GM23338 (cell line): ENCODE results near the gene GRAMD4. TPM values are rescaled to one million over a fixed set of nuclear protein-coding genes. Genes with fewer than 3 reads are reported as not detected.

Experiments used
- ATAC-seq: fragments of 200-7000 bp; cut with Tn5 transposase; 3 replicates; pipeline ENCODE4 v1.9.1; 2020
- DNase-seq: peaks from one replicate; pipeline ENCODE4 v3.0.0-alpha.2; 2015; ENCODE audit warnings: low spot score
- H2AFZ ChIP-seq: fragments of 200-600 bp; sonication (generic); 2 replicates; pipeline ENCODE4 v1.8.0; 2016; ENCODE audit warnings: antibody characterized with exemption, mild to moderate bottlenecking, moderate library complexity
- H3F3A ChIP-seq: fragments of 200-600 bp; sonication (generic); replicated peaks from 2 replicates; pipeline ENCODE4 v1.8.0; 2017; ENCODE audit warnings: antibody characterized with exemption, mixed run types, low read depth
- H3K27ac ChIP-seq: fragments of 200-600 bp; sonication (generic); 2 replicates; pipeline ENCODE4 v1.6.1; 2016; ENCODE audit warnings: low read depth
- H3K27me3 ChIP-seq: fragments of 200-600 bp; sonication (generic); 2 replicates; pipeline ENCODE4 v1.8.0; 2016; ENCODE audit warnings: mild to moderate bottlenecking, mixed run types, moderate library complexity; ENCODE audit not compliant: insufficient read depth
- H3K36me3 ChIP-seq: fragments of 200-600 bp; sonication (generic); 2 replicates; pipeline ENCODE4 v1.8.0; 2016; ENCODE audit warnings: mild to moderate bottlenecking; ENCODE audit not compliant: insufficient read depth
- H3K4me1 ChIP-seq: fragments of 200-600 bp; sonication (generic); 2 replicates; pipeline ENCODE4 v1.8.0; 2016; ENCODE audit warnings: mild to moderate bottlenecking, moderate library complexity; ENCODE audit not compliant: insufficient read depth
- H3K4me2 ChIP-seq: fragments of 200-600 bp; sonication (generic); 2 replicates; pipeline ENCODE4 v1.7.1; 2017; ENCODE audit warnings: mixed run types
- H3K4me3 ChIP-seq: fragments of 200-600 bp; sonication (generic); 2 replicates; pipeline ENCODE4 v1.6.1; 2016; ENCODE audit warnings: mixed run types
- H3K79me2 ChIP-seq: fragments of 200-600 bp; sonication (generic); replicated peaks from 2 replicates; pipeline ENCODE4 v1.8.0; 2017; ENCODE audit warnings: mild to moderate bottlenecking; ENCODE audit not compliant: insufficient read depth
- H3K9me2 ChIP-seq: fragments of 200-600 bp; sonication (generic); 2 replicates; pipeline ENCODE4 v1.8.0; 2017; ENCODE audit not compliant: insufficient read depth
- H4K20me1 ChIP-seq: fragments of 200-600 bp; sonication (generic); replicated peaks from 2 replicates; pipeline ENCODE4 v1.8.0; 2017; ENCODE audit warnings: mild to moderate bottlenecking; ENCODE audit not compliant: insufficient read depth
- H3K27ac Mint-ChIP-seq: 2 replicates; pipeline ENCODE4 v1.8.0; 2020; ENCODE audit warnings: inconsistent platforms, mild to moderate bottlenecking, moderate library complexity, mixed read lengths
- H3K27me3 Mint-ChIP-seq: 3 replicates; pipeline ENCODE4 v1.8.0; 2022; ENCODE audit warnings: low read depth, mild to moderate bottlenecking, moderate library complexity, mixed read lengths, inconsistent platforms; ENCODE audit not compliant: insufficient read depth, poor library complexity
- H3K36me3 Mint-ChIP-seq: 3 replicates; pipeline ENCODE4 v1.8.0; 2021; ENCODE audit warnings: low read depth, mild to moderate bottlenecking, inconsistent platforms, moderate library complexity, mixed read lengths
- H3K4me1 Mint-ChIP-seq: 3 replicates; pipeline ENCODE4 v1.8.0; 2020; ENCODE audit warnings: mild to moderate bottlenecking, inconsistent platforms, mixed read lengths
- H3K4me3 Mint-ChIP-seq: 3 replicates; pipeline ENCODE4 v1.8.0; 2021; ENCODE audit warnings: moderate library complexity, mild to moderate bottlenecking, inconsistent platforms, mixed read lengths
- H3K9me3 Mint-ChIP-seq: 3 replicates; pipeline ENCODE4 v1.8.0; 2020; ENCODE audit warnings: moderate library complexity, mild to moderate bottlenecking, inconsistent platforms, mixed read lengths
- CREB1 ChIP-seq: fragments of 250-450 bp; sonication (Bioruptor Pico); IDR thresholded peaks from 2 replicates; pipeline ENCODE4 v1.5.0; 2020; ENCODE audit warnings: low read depth, mild to moderate bottlenecking, moderate library complexity
- CTCF ChIP-seq, 2 experiments: fragments of 200-600 bp in 1 of 2; sonication (generic) in 1 of 2; conservative IDR thresholded peaks; 2 replicates each; pipeline versions ENCODE4 v1.5.1 to v1.6.1; 2016 to 2017; ENCODE audit warnings: antibody characterized with exemption in 2 of 2, low read depth in 2 of 2, mild to moderate bottlenecking in 2 of 2, moderate library complexity in 1 of 2
- EZH2 ChIP-seq: fragments of 200-600 bp; sonication (generic); IDR thresholded peaks from one replicate; pipeline ENCODE4 v1.8.0; 2017; ENCODE audit warnings: antibody characterized with exemption, mild to moderate bottlenecking, low read depth; ENCODE audit not compliant: unreplicated experiment
- EZH2phosphoT487 ChIP-seq: fragments of 200-600 bp; sonication (generic); IDR thresholded peaks from one replicate; pipeline ENCODE4 v1.8.1; 2018; ENCODE audit warnings: antibody characterized with exemption; ENCODE audit not compliant: unreplicated experiment
- JUNB ChIP-seq: IDR thresholded peaks from one replicate; pipeline ENCODE4 v1.6.1; 2016; ENCODE audit warnings: antibody characterized with exemption; ENCODE audit not compliant: unreplicated experiment
- NANOG ChIP-seq: IDR thresholded peaks from 2 replicates; pipeline ENCODE4 v1.6.1; 2016; ENCODE audit warnings: antibody characterized with exemption, borderline replicate concordance
- POLR2AphosphoS5 ChIP-seq: IDR thresholded peaks from 2 replicates; pipeline ENCODE4 v1.6.1; 2016; ENCODE audit warnings: antibody characterized with exemption, low read depth
- REST ChIP-seq: IDR thresholded peaks from one replicate; pipeline ENCODE4 v1.6.1; 2018; ENCODE audit warnings: antibody characterized with exemption; ENCODE audit not compliant: unreplicated experiment
- STAT1 ChIP-seq: IDR thresholded peaks from one replicate; pipeline ENCODE4 v1.6.1; 2016; ENCODE audit warnings: antibody characterized with exemption; ENCODE audit not compliant: unreplicated experiment
- ZNF114 ChIP-seq: fragments of 250-450 bp; sonication (Bioruptor Pico); IDR thresholded peaks from 2 replicates; pipeline ENCODE4 v1.5.0; 2020; ENCODE audit warnings: mild to moderate bottlenecking, moderate library complexity
- ZNF331 ChIP-seq: fragments of 250-450 bp; sonication (Bioruptor Pico); IDR thresholded peaks from 2 replicates; pipeline ENCODE4 v1.5.0; 2020; ENCODE audit warnings: low read depth, mild to moderate bottlenecking, moderate library complexity
- ZNF462 ChIP-seq: fragments of 250-450 bp; sonication (Bioruptor Pico); IDR thresholded peaks from 2 replicates; pipeline ENCODE4 v1.5.0; 2020; ENCODE audit warnings: mild to moderate bottlenecking, moderate library complexity
- polyA plus RNA-seq: library from polyadenylated mRNA; unstranded; fragments of >200 nt; fragmentation: Nextera tagmentation; extraction: Ambion mirVana; gene quantifications from 2 replicates; pipeline ENCODE4 v1.2.1, GENCODE V29; 2016
- total RNA-seq: library from RNA; depleted of rRNA; stranded (reverse); fragments of >200 nt; shearing (Covaris generic); gene quantifications from 2 replicates; pipeline ENCODE4 v1.2.3, GENCODE V29; 2014
- TF ChIP-seq, protein P1 (sequence below): IDR thresholded peaks from 2 replicates; pipeline ENCODE4 v1.6.1; 2016; ENCODE audit warnings: antibody characterized with exemption

Gene GRAMD4
- total and polyA plus RNA-seq, 2 experiments from 2014 or later, result 2.7 to 81.8 TPM

DNA sequence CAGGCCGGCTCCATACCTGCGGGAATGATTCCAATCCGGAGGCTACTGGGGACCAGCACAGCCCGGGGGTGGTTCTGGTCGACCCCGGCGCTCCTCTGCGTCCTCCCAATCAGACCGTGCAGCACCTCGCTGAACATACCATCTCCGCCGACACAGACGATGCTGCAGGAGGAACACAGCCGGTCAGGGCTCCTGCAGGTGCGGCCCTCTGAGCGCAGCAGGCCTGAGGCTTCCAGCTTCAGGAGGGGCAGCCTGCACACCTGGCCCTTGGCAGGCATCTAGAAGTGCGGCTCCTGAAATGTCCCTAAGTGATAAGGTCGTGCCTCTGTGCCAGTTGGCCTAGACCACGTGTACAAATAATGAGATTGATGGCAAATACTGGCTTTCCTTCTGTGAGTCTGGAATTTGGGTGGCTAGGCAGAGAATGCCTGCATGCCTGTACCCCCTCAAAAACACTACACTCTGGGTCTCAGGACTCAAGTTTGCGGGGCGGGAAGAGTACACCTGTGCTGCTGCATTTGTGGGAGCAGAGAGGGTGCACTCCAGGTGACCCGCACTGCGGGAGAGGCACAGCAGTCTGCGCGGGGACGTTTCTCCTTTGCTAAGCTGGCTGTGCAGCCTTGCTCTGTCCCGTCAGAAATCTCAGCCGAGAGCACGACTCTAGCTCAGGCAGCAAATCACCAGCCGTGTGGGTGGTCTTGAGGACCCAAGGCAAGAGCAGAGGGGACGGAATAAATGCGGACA is 87.8 kb downstream of the GRAMD4 start:
- H3K4me2 ChIP-seq, result no peak overlapping the region
- Mint-ChIP-seq H3K4me1 (peaks cover 4% of the 10 kb centered on the region; the same call in 2 of the 3 replicates), H3K4me3 (no peak overlapping the region), H3K36me3 (peaks cover 62% of the 10 kb centered on the region), H3K9me3 (no peaks in the 10 kb centered on the region; the same call in 2 of the 3 replicates), H3K27ac (no peak overlapping the region), H3K27me3 (peaks cover 8% of the 10 kb centered on the region)
- no peaks in the 10 kb centered on the region for H3K27me3 ChIP-seq
- TF ChIP-seq ZNF114 (CRISPR knock-in tag), result no peak
- no peak for TF ChIP-seq JUNB
- no peak for TF ChIP-seq POLR2AphosphoS5
- no peak for TF ChIP-seq CTCF (conservative IDR thresholded peaks at IDR 0.05; ENCODE audit: low read depth in 2 of 2)
- no peak for TF ChIP-seq CREB1 (CRISPR knock-in tag)
- TF ChIP-seq, protein P1, sequence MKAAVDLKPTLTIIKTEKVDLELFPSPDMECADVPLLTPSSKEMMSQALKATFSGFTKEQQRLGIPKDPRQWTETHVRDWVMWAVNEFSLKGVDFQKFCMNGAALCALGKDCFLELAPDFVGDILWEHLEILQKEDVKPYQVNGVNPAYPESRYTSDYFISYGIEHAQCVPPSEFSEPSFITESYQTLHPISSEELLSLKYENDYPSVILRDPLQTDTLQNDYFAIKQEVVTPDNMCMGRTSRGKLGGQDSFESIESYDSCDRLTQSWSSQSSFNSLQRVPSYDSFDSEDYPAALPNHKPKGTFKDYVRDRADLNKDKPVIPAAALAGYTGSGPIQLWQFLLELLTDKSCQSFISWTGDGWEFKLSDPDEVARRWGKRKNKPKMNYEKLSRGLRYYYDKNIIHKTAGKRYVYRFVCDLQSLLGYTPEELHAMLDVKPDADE, result no peak
- TF ChIP-seq ZNF331 (CRISPR knock-in tag), result no peak
- TF ChIP-seq ZNF462 (CRISPR knock-in tag), result no peak
- TF ChIP-seq STAT1, result no peak
- no peak for TF ChIP-seq REST
- no peak for TF ChIP-seq NANOG
- TF ChIP-seq EZH2phosphoT487, result no peak
- TF ChIP-seq EZH2, result no peak
- no peak overlapping the region for H3K4me3 ChIP-seq
- no peaks in the 10 kb centered on the region for H4K20me1 ChIP-seq
- no peak overlapping the region for H3K27ac ChIP-seq
- H3K4me1 ChIP-seq, result no peaks in the 10 kb centered on the region
- H3K79me2 ChIP-seq, result no peaks in the 10 kb centered on the region
- H2AFZ ChIP-seq, result no peak overlapping the region
- no peaks in the 10 kb centered on the region for H3F3A ChIP-seq
- H3K9me2 ChIP-seq, result no peaks in the 10 kb centered on the region
- ATAC-seq (no peak), DNase-seq (no peak)
- peaks cover 21% of the 10 kb centered on the region for H3K36me3 ChIP-seq
